NAMALWA (cell line): ENCODE results near the gene IER2.
A peak's percentile ranks its signal among the peaks of the same experiment; 100 is the strongest.
"Not testable (repeated sequence)": the region's sequence is repeated elsewhere in the genome, so short reads cannot be mapped to it uniquely, and the experiment has no call there.

Experiments
- DNase-seq: peaks from one replicate; pipeline ENCODE4 v3.0.0-alpha.2; 2015; ENCODE audit warnings: low spot score

IER2 gene

DNA sequence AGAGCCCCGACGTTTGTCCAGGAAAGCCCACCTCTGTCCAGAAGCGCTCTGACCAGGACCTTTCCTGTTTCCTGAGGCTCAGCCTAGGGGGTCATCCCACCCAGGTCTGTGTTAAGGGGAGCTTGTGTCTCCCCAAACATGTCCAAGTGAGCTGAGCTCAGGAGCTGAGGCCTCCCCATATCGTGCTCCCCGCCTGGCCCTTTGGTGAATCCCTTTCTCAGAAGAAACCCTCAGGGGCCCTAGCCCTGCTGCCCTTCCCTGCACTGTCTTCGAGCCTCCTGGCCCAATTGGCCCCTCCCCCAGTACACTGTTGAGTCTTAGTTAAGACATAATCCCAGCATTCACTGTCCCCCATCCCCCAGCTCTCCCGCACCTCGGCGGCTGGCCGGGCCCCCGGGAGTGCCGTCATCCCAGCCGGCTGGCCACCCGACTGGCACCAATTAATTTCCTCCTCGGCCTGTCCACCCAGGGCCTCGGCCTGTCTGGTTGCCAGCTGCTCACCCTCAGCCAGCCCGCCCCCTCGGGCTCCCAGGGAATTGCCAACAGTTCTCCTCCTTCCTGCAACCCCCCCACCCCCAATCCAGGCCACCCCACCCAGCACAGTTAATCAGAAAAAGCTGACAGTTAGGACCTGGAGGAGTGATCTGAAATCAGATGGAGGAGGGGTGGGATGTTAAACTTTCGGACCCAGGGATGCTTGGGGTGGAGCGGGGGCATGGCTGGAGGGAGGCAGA lies 13.6 kb downstream of the IER2 start:
- DNase-seq, result peak; percentile 35

GRCh38 chr19:13164343-13165161 lies 14.3 kb downstream of the IER2 start:
- peak; percentile 30 for DNase-seq

- no peak for DNase-seq
These were observed 15.2 kb downstream of the IER2 start for GRCh38 chr19:13165162-13165997.

DNA sequence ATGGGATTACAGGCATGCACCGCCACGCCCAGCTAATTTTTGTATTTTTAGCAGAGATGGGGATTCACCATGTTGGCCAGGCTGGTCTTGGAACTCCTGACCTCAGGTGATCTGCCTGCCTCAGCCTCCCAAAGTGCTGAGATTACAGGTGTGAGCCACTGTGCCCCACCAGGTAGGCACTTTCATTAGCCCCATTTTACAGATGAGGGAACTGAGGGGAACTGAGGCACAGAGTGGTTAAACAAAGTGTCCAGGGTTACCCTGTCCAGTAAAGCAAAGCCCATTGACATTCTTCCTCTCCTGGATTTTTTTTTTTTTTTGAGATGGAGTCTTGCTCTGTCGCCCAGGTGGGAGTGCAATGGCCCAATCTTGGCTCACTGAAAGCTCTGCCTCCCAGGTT lies 15.9 kb downstream of the IER2 start:
- not testable (repeated sequence) for DNase-seq

DNA sequence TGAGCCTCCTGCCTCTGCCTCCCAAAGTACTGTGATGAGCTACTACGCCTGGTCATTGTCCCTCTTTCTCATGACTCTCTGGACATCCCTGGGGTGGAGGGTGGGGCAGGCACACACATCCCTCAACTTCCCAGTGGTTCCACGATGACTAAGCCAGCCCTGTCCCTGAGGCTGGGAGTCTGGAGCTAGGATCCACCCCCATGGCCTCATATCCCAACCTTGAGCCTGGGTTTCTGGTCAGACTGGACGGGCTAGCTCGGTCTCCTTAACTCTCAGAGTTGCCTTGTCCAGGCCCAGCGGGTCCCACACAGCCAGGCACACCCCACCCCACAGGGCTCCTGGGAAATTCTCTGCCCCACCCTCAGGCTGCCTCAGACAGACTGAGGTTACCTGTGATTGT lies 19.6 kb downstream of the IER2 start:
- DNase-seq, result no peak

GRCh38 chr19:13171146-13171545 lies 20.9 kb downstream of the IER2 start:
- DNase-seq, result no peak

- DNase-seq, result no peak
These were observed 22.3 kb downstream of the IER2 start for GRCh38 chr19:13172346-13173138.

DNA sequence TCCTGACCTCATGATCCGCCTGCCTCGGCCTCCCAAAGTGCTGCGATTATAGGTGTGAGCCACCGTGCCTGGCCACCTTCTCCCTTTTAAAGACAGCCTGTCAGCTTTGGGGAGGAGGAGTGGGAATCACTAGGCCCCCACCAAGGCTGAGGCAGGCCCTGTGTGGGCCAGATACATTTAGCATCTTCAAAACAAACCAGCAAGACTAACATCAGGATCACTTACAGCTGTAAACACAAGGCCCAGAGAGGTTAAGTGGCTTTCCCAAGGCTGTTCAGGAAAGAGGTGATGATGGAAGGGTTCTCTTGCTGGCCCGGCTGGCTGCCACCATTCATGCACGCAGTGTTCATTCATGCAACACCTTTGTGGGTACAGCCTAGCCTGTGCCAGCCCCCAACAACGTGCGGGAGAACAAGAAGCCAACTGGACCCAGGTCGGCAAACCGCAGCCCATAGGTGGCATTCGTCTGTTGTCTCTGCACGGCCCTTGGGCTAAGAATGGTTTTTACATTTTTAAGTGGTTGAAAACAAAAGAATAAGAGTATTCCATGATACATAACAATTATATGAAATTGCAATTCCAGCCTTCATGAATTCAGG lies 23.0 kb downstream of the IER2 start:
- no peak for DNase-seq

- no peak for DNase-seq
These were observed 26.1 kb downstream of the IER2 start for GRCh38 chr19:13176345-13176744.

- DNase-seq, result not testable (repeated sequence)
These were observed 27.4 kb downstream of the IER2 start for GRCh38 chr19:13177584-13177983.

DNA sequence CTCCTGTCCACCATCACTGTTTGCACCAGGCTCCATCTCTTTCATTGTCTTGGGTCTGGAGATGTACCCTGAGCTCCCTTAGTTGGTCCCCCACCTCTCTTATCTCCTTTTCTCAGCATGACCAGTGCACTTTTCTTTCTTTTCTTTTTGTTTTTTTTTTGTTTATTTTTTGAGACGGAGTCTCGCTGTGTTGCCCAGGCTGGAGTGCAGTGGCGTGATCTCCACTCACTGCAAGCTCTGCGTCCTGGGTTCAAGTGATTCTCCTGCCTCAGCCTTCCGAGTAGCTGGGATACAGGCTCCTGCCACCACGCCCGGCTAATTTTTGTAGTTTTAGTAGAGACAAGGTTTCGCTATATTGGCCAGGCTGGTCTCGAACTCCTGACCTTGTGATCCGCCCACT lies 28.1 kb downstream of the IER2 start:
- not testable (repeated sequence) for DNase-seq

DNA sequence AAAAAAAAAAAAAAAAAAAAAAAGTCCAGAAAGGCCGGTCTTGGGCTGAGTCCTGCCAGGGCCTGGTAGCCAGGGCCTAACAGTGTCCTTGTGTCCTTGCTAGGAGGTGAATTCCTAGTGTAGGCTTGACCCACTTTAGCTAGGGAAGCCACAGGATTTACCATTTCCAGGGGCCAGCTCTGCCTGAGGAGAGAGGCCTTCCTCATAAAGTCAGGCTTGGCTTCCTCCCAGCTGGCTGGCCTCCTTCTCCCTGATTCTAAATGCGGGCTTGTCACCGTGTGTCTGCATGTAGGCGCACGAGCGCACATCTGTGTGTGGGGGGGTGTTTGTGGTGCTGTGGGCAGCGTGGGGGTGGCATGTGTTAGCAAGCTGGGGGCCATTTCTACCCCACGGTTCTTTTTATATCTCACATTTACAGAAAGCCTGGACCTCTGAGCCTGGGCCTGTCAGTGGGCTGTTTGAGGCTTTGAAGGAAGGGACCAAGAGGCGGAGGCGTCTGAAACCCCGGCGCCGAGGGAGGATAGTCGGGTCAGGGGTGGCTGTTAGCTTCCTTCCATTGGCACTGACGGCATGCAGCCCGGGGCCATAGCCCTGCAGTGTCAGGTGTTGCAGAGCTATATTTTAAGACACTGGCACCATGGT lies 31.7 kb downstream of the IER2 start:
- peak; percentile 48 for DNase-seq

- not testable (repeated sequence) for DNase-seq
These were observed 34.7 kb downstream of the IER2 start for GRCh38 chr19:13184926-13185325.

DNA sequence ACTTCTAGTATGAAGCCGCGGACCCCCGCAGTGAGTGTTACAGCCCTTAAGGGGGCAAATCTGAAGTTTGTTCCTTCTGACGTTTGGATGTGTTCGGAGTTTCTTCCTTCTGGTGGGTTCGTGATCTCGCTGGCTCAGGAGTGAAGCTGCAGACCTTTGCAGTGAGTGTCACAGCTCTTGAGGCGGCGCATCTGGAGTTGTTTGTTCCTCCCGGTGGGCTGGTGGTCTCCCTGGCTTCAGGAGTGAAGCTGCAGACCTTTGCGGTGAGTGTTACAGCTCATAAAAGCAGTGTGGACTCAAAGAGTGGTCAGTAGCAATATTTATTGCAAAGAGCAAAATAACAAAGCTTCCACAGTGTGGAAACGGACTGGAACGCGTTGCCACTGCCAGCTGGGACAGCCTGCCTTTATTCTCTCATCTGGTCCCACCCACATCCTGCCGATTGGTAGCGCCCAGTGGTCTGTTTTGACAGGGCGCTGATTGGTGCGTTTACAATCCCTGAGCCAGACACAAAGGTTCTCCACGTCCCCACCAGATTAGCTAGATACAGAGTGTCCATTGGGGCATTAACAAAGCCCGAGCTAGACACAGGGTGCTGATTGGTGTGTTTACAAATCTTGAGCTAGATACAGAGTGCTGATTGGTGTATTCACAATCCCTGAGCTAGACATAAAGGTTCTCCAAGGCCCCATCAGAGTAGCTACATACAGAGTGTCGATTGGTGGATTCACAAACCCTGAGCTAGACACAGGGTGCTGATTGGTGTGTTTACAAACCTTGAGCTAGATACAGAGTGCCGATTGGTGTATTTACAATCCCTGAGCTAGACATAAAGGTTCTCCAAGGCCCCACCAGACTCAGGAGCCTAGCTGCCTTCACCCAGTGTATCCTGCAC lies 35.8 kb downstream of the IER2 start:
- not testable (repeated sequence) for DNase-seq

DNA sequence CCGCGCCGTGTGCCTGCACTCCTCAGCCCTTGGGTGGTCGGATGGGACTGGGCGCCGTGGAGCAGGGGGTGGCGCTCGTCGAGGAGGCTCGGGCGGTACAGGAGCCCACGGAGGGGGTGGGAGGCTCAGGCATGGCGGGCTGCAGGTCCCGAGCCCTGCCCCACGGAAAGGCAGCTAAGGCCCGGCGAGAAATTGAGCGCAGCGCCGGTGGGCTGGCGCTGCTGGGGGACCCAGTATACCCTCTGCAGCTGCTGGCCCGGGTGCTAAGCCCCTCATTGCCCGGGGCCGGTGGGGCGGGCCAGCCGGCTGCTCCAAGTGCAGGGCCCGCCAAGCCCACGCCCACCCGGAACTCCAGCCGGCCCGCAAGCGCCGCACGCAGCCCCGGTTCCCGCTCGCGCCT lies 36.5 kb downstream of the IER2 start:
- not testable (repeated sequence) for DNase-seq

- DNase-seq, result no peak
These were observed 37.2 kb downstream of the IER2 start for GRCh38 chr19:13187419-13187818.

DNA sequence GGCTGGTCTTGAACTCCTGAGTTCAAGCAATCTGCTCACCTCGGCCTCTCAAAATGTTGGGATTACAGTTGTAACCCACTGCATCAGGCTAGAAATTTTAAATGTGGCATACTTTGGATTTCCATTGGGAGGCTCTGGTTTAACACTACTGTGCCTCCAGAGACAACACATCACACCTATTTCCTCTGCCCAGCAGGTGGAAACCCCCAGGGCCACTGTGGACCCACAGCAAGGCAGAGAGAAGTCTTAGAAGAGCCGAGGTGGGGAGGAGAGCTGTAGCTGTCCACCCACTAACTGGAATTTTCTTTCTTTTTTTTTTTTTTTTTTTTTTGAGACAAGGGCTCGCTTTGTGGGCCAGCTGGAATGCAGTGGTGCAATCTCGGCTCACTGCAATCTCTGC lies 39.4 kb downstream of the IER2 start:
- no peak for DNase-seq

- DNase-seq, result no peak
These were observed 40.8 kb downstream of the IER2 start for GRCh38 chr19:13190781-13191540.

DNA sequence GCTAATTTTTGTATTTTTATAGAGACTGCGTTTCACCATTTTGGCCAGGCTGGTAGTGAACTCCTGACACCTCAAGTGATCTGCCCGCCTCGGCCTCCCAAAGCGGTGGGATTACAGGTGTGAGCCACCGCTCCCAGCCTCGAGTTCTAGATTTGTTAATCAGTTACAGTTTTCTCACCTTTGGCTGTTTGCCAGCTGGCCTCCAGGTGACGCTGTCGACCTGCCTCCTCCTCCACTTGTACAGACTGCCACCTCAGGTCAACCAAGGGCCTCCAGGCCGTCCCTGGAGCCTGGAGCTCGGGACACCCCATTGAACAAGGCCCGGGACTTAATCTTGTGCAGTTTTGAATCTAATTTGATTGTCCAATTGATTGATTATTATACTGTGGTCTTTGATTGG lies 45.5 kb downstream of the IER2 start:
- peak; percentile 80 for DNase-seq
